ENCODE results near the gene B4GALNT3. TPM values are rescaled to one million over a fixed set of nuclear protein-coding genes. Genes with fewer than 3 reads are reported as not detected.
"Not testable (repeated sequence)": the region's sequence is repeated elsewhere in the genome, so short reads cannot be mapped to it uniquely, and the experiment has no call there.

Gene B4GALNT3
- total RNA-seq: 10 to 100 TPM; 19.3 to 29.0 TPM

GRCh38 chr12:459430-460258, at the start of gene B4GALNT3:
TSS of gene B4GALNT3 (plus strand) at chr12:459939. CDS start at chr12:460377, 438 bp downstream.
- Histone ChIP-seq H3K27me3 (peaks cover 0 to 3% of the 10 kb centered on the region in 2 donors), H3K4me1 (peaks cover 0 to 29% of the 10 kb centered on the region in 2 donors), H3K36me3 (no peaks in the 10 kb centered on the region), H3K27ac (peak within 1 kb of the TSS; percentile 86 to 90), H3K4me3 (peak within 1 kb of the TSS; percentile 59 to 68), H3K9me3 (no peaks in the 10 kb centered on the region)
- no peak for TF ChIP-seq CTCF (IDR thresholded peaks at IDR 0.05)
- peak; percentile 67 for DNase-seq (ENCODE audit: low spot score)

GRCh38 chr12:414859-415258, 44.9 kb upstream of the B4GALNT3 start:
- no peak for DNase-seq (ENCODE audit: low spot score)
- Histone ChIP-seq H3K9me3 (no peaks in the 10 kb centered on the region), H3K4me1 (no peaks in the 10 kb centered on the region), H3K27ac (no peak overlapping the region), H3K36me3 (peaks cover 26% of the 10 kb centered on the region), H3K27me3 (no peaks in the 10 kb centered on the region), H3K4me3 (no peak overlapping the region)
- no peak for TF ChIP-seq CTCF (IDR thresholded peaks at IDR 0.05)

GRCh38 chr12:418432-418831, 41.3 kb upstream of the B4GALNT3 start:
- no peak for DNase-seq (ENCODE audit: low spot score)
- no peaks in the 10 kb centered on the region for H3K9me3 ChIP-seq
- TF ChIP-seq CTCF (IDR thresholded peaks at IDR 0.05): no peak
- no peaks in the 10 kb centered on the region for H3K4me1 ChIP-seq
- H3K36me3 ChIP-seq: peaks cover 15% of the 10 kb centered on the region
- no peak overlapping the region for H3K27ac ChIP-seq
- H3K27me3 ChIP-seq: no peaks in the 10 kb centered on the region
- no peak overlapping the region for H3K4me3 ChIP-seq

GRCh38 chr12:422526-422925, 37.2 kb upstream of the B4GALNT3 start:
- Histone ChIP-seq H3K36me3 (peaks cover 12% of the 10 kb centered on the region), H3K4me1 (no peaks in the 10 kb centered on the region), H3K27ac (no peak overlapping the region), H3K27me3 (no peaks in the 10 kb centered on the region), H3K9me3 (no peaks in the 10 kb centered on the region), H3K4me3 (no peak overlapping the region)
- no peak for TF ChIP-seq CTCF (IDR thresholded peaks at IDR 0.05)
- no peak for DNase-seq (ENCODE audit: low spot score)

GRCh38 chr12:435737-436136, 24.0 kb upstream of the B4GALNT3 start:
- not testable (repeated sequence) for H3K4me3 ChIP-seq; H3K27ac ChIP-seq; H3K4me1 ChIP-seq; DNase-seq (ENCODE audit: low spot score); H3K27me3 ChIP-seq; H3K9me3 ChIP-seq
- peaks cover 17% of the 10 kb centered on the region for H3K36me3 ChIP-seq

- Histone ChIP-seq H3K27me3 (no peaks in the 10 kb centered on the region), H3K27ac (no peak overlapping the region), H3K4me3 (no peak overlapping the region), H3K4me1 (no peaks in the 10 kb centered on the region), H3K9me3 (no peaks in the 10 kb centered on the region), H3K36me3 (no peaks in the 10 kb centered on the region)
- peak; percentile 71 for DNase-seq (ENCODE audit: low spot score)
- TF ChIP-seq CTCF (IDR thresholded peaks at IDR 0.05): peak; percentile 72 to 85
These were observed 17.4 kb upstream of the B4GALNT3 start for GRCh38 chr12:442235-442884.

Measured in right atrium auricular region (tissue), 2 donors.